A673 (cell line): Measurements from ENCODE around the gene ORMDL2.

ENCODE experiments used
- EZH2 ChIP-seq: fragments of 200-600 bp; sonication (generic); IDR thresholded peaks from 2 replicates; pipeline ENCODE4 v1.6.1; 2017; ENCODE audit warnings: borderline replicate concordance, low read depth, mild to moderate bottlenecking, mixed read lengths, antibody characterized with exemption, low read length; ENCODE audit not compliant: poor library complexity, severe bottlenecking
- TF ChIP-seq, protein P1 (sequence below): fragments of 300-800, 200-600 bp; sonication (generic); conservative IDR thresholded peaks from 2 replicates; pipeline ENCODE4 v1.5.1; 2017; ENCODE audit warnings: low read depth, mild to moderate bottlenecking, antibody characterized with exemption, low read length, moderate library complexity, mixed read lengths

DNA sequence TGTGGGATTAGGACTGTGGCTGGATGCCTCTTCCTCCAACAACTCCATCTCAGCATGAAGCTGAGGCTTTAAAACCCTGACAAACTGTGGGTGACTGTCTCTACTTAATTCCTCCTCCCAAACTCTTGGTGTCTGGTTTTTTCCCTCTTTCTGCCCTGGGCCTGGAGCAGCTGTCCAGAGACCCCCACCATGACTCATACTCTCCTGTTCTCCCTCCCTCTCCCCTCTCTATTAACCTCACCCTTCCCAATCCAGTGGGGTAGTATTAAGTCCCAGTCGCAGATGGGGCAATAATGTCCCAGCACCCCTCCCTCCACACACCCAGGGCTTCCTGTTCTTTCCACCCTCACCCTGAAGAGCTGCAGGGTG, 13.6 kb downstream of the ORMDL2 start:
- TF ChIP-seq, protein P1, sequence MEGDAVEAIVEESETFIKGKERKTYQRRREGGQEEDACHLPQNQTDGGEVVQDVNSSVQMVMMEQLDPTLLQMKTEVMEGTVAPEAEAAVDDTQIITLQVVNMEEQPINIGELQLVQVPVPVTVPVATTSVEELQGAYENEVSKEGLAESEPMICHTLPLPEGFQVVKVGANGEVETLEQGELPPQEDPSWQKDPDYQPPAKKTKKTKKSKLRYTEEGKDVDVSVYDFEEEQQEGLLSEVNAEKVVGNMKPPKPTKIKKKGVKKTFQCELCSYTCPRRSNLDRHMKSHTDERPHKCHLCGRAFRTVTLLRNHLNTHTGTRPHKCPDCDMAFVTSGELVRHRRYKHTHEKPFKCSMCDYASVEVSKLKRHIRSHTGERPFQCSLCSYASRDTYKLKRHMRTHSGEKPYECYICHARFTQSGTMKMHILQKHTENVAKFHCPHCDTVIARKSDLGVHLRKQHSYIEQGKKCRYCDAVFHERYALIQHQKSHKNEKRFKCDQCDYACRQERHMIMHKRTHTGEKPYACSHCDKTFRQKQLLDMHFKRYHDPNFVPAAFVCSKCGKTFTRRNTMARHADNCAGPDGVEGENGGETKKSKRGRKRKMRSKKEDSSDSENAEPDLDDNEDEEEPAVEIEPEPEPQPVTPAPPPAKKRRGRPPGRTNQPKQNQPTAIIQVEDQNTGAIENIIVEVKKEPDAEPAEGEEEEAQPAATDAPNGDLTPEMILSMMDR: no peak
- no peak for TF ChIP-seq EZH2
